H1 (cell line): ENCODE results near the gene ANO2. TPM values are rescaled to one million over a fixed set of nuclear protein-coding genes. Genes with fewer than 3 reads are reported as not detected.

ENCODE experiments used
- CTCF ChIA-PET: fragments of 300-600 bp; sonication (Branson Sonifier 250); formaldehyde crosslinking; loops from one replicate; lab custom pipeline; 2021; ENCODE audit not compliant: partially characterized antibody; lab: Charles Lee
- POLR2A ChIA-PET: fragments of 300-600 bp; sonication (Branson Sonifier 250); formaldehyde crosslinking; loops from one replicate; lab custom pipeline; 2021; ENCODE audit warnings: inconsistent platforms; ENCODE audit not compliant: partially characterized antibody; lab: Charles Lee
- DNase-seq, 2 experiments: peaks; one replicate each; pipeline versions ENCODE4 v3.0.0 to v3.0.0-alpha.2; 2010 to 2022; ENCODE audit warnings: low spot score in 2 of 2, low read depth in 1 of 2, mixed read lengths in 1 of 2
- FAIRE-seq: peaks from 2 replicates; lab custom pipeline; 2011; peaks lifted over from hg19 to GRCh38; lab: Jason Lieb, UNC
- H2AFZ ChIP-seq: 2 replicates; pipeline ENCODE4 v1.8.1; 2012; ENCODE audit warnings: low read length, inconsistent platforms
- H2AK5ac ChIP-seq: 2 replicates; pipeline ENCODE4 v1.6.1; 2013; ENCODE audit warnings: low read depth, low read length
- H2BK120ac ChIP-seq: replicated peaks from 2 replicates; pipeline ENCODE3; 2013; ENCODE audit warnings: low read depth, low read length, inconsistent platforms
- H2BK12ac ChIP-seq: 2 replicates; pipeline ENCODE4 v1.6.1; 2013; ENCODE audit warnings: low read depth, low read length
- H2BK15ac ChIP-seq: 2 replicates; pipeline ENCODE4 v1.6.1; 2013; ENCODE audit warnings: low read length
- H2BK20ac ChIP-seq: 2 replicates; pipeline ENCODE4 v1.6.1; 2013; ENCODE audit warnings: low read length
- H2BK5ac ChIP-seq: 2 replicates; pipeline ENCODE4 v1.6.1; 2013; ENCODE audit warnings: low read depth, low read length
- H3K14ac ChIP-seq: 2 replicates; pipeline ENCODE4 v1.6.1; 2013; ENCODE audit warnings: inconsistent platforms; ENCODE audit not compliant: insufficient read length
- H3K18ac ChIP-seq: 2 replicates; pipeline ENCODE4 v1.6.1; 2013; ENCODE audit warnings: low read length; ENCODE audit errors: extremely low read depth
- H3K23ac ChIP-seq: 2 replicates; pipeline ENCODE4 v1.6.1; 2013; ENCODE audit warnings: inconsistent platforms; ENCODE audit not compliant: insufficient read length
- H3K23me2 ChIP-seq: 2 replicates; pipeline ENCODE4 v1.6.1; 2013; ENCODE audit warnings: low read depth, low read length
- H3K27ac ChIP-seq: 2 replicates; pipeline ENCODE4 v1.6.1; 2011; ENCODE audit warnings: low read depth, low read length, inconsistent platforms
- H3K27me3 ChIP-seq, 4 experiments: replicated peaks in 1 of 4; 1 replicate in 1 of 4; 2 replicates in 3 of 4; pipeline versions ENCODE4 v1.6.1 to v1.8.1; 2011 to 2013; ENCODE audit warnings: low read length in 3 of 4, mild to moderate bottlenecking in 3 of 4, inconsistent platforms in 2 of 4, mixed read lengths in 2 of 4, moderate library complexity in 1 of 4; ENCODE audit not compliant: control insufficient read depth in 3 of 4, insufficient read depth in 3 of 4; ENCODE audit errors: extremely low read depth in 1 of 4
- H3K36me3 ChIP-seq, 4 experiments: 2 replicates each; pipeline versions ENCODE4 v1.6.1 to v1.8.1; 2011 to 2013; ENCODE audit warnings: mild to moderate bottlenecking in 4 of 4, low read length in 3 of 4, moderate library complexity in 2 of 4, control low read depth in 1 of 4, inconsistent platforms in 1 of 4; ENCODE audit not compliant: insufficient read depth in 4 of 4, control insufficient read depth in 2 of 4
- H3K4ac ChIP-seq: replicated peaks from 2 replicates; pipeline ENCODE3; 2013; ENCODE audit warnings: low read length, low read depth, mixed read lengths, inconsistent platforms; ENCODE audit not compliant: insufficient read length
- H3K4me1 ChIP-seq, 4 experiments: replicated peaks in 1 of 4; 1 replicate in 1 of 4; 2 replicates in 3 of 4; pipeline versions ENCODE4 v1.6.1 to v1.8.1; 2011 to 2013; ENCODE audit warnings: low read length in 3 of 4, inconsistent platforms in 2 of 4, mixed read lengths in 1 of 4; ENCODE audit not compliant: insufficient read depth in 4 of 4, control insufficient read depth in 3 of 4
- H3K4me2 ChIP-seq, 2 experiments: 2 replicates each; pipeline versions ENCODE4 v1.6.1 to v1.8.1; 2011 to 2013; ENCODE audit warnings: low read depth in 2 of 2, low read length in 2 of 2, control low read depth in 1 of 2, inconsistent platforms in 1 of 2, mild to moderate bottlenecking in 1 of 2; ENCODE audit not compliant: insufficient read depth in 1 of 2
- H3K4me3 ChIP-seq, 4 experiments: fragments of 200-600, 300-600 bp in 1 of 4; sonication (generic), shearing (Covaris generic), sonication (Bioruptor Twin) in 1 of 4; 2 replicates each; pipeline versions ENCODE4 v1.5.1 to v1.8.1; 2011 to 2016; ENCODE audit warnings: low read length in 4 of 4, low read depth in 3 of 4, control low read depth in 2 of 4, inconsistent platforms in 2 of 4, mild to moderate bottlenecking in 2 of 4, mixed read lengths in 1 of 4, moderate library complexity in 1 of 4; ENCODE audit not compliant: insufficient read depth in 2 of 4; ENCODE audit errors: extremely low read depth in 1 of 4
- H3K56ac ChIP-seq: replicated peaks from 2 replicates; pipeline ENCODE3; 2013; ENCODE audit warnings: low read depth, mild to moderate bottlenecking, mixed read lengths, low read length, inconsistent platforms; ENCODE audit not compliant: insufficient read length
- H3K79me1 ChIP-seq: 2 replicates; pipeline ENCODE4 v1.6.1; 2013; ENCODE audit warnings: low read depth, low read length, control low read depth
- H3K79me2 ChIP-seq, 2 experiments: 2 replicates each; pipeline versions ENCODE4 v1.6.1 to v1.8.1; 2012 to 2013; ENCODE audit warnings: low read length in 2 of 2, mild to moderate bottlenecking in 2 of 2, inconsistent platforms in 1 of 2; ENCODE audit not compliant: insufficient read depth in 2 of 2, control insufficient read depth in 1 of 2
- H3K9ac ChIP-seq, 4 experiments: replicated peaks in 1 of 4; 1 replicate in 1 of 4; 2 replicates in 3 of 4; pipeline versions ENCODE4 v1.6.1 to v1.8.1; 2011 to 2013; ENCODE audit warnings: low read depth in 3 of 4, low read length in 3 of 4, control low read depth in 2 of 4, mild to moderate bottlenecking in 2 of 4, moderate library complexity in 2 of 4, inconsistent platforms in 1 of 4; ENCODE audit errors: extremely low read depth in 1 of 4
- H3K9me3 ChIP-seq, 2 experiments: 2 replicates each; pipeline versions ENCODE4 v1.6.1 to v1.8.1; 2012 to 2013; ENCODE audit warnings: mild to moderate bottlenecking in 2 of 2, moderate library complexity in 2 of 2, control low read depth in 1 of 2, inconsistent platforms in 1 of 2, low read depth in 1 of 2, low read length in 1 of 2, mixed read lengths in 1 of 2; ENCODE audit not compliant: insufficient read depth in 2 of 2
- H4K20me1 ChIP-seq, 2 experiments: replicated peaks in 1 of 2; 2 replicates each; pipeline versions ENCODE3 to v1.8.1; 2011 to 2013; ENCODE audit warnings: inconsistent platforms in 2 of 2, low read length in 2 of 2, mild to moderate bottlenecking in 1 of 2; ENCODE audit not compliant: insufficient read depth in 2 of 2, control insufficient read depth in 1 of 2
- H4K5ac ChIP-seq: 2 replicates; pipeline ENCODE4 v1.6.1; 2013; ENCODE audit warnings: low read length, low read depth, mixed read lengths, inconsistent platforms; ENCODE audit not compliant: insufficient read length
- H4K8ac ChIP-seq: 2 replicates; pipeline ENCODE4 v1.8.0; 2013; ENCODE audit warnings: mild to moderate bottlenecking, moderate library complexity, low read length, inconsistent platforms; ENCODE audit not compliant: insufficient read depth; ENCODE audit errors: extremely low read depth
- H4K91ac ChIP-seq: replicated peaks from 2 replicates; pipeline ENCODE3; 2013; ENCODE audit warnings: low read length, mixed read lengths, inconsistent platforms; ENCODE audit not compliant: insufficient read length
- CEBPB ChIP-seq: IDR thresholded peaks from 2 replicates; pipeline ENCODE4 v1.6.1; 2012; ENCODE audit warnings: low read depth, low read length
- FOSL1 ChIP-seq: IDR thresholded peaks from 2 replicates; pipeline ENCODE4 v1.6.1; 2011; ENCODE audit warnings: mild to moderate bottlenecking, low read depth, low read length, moderate library complexity; ENCODE audit not compliant: insufficient read depth
- GABPA ChIP-seq: IDR thresholded peaks from 2 replicates; pipeline ENCODE4 v1.6.1; 2011; ENCODE audit warnings: mild to moderate bottlenecking, low read length, moderate library complexity, borderline replicate concordance; ENCODE audit not compliant: insufficient read depth
- HDAC2 ChIP-seq, 2 experiments: fragments of 300-600 bp in 1 of 2; sonication (generic) in 1 of 2; IDR thresholded peaks; 2 replicates each; pipeline ENCODE4 v1.6.1; 2011 to 2012; ENCODE audit warnings: low read depth in 2 of 2, low read length in 2 of 2, mild to moderate bottlenecking in 2 of 2, moderate library complexity in 2 of 2, borderline replicate concordance in 1 of 2, inconsistent platforms in 1 of 2
- RAD21 ChIP-seq, 2 experiments: IDR thresholded peaks in 1 of 2; conservative IDR thresholded peaks in 1 of 2; 2 replicates each; pipeline ENCODE4 v1.6.1; 2011; ENCODE audit warnings: low read depth in 2 of 2, low read length in 2 of 2, improper control_type of control experiment in 1 of 2, inconsistent platforms in 1 of 2, mild to moderate bottlenecking in 1 of 2, moderate library complexity in 1 of 2
- SIN3A ChIP-seq, 2 experiments: IDR thresholded peaks in 1 of 2; conservative IDR thresholded peaks in 1 of 2; 2 replicates each; pipeline ENCODE4 v1.6.1; 2011 to 2012; ENCODE audit warnings: low read length in 2 of 2, improper control_type of control experiment in 1 of 2, low read depth in 1 of 2, mild to moderate bottlenecking in 1 of 2
- YY1 ChIP-seq: IDR thresholded peaks from 2 replicates; pipeline ENCODE4 v1.6.1; 2011; ENCODE audit warnings: low read depth, mild to moderate bottlenecking, low read length
- WGBS, 2 experiments: shearing (Covaris generic) in 1 of 2; methylation state at CpG; one replicate each; pipeline versions ENCODE4 v1.1.6 to v1.1.7; 2013 to 2015; ENCODE audit warnings: low lambda C conversion rate in 2 of 2, mixed read lengths in 2 of 2, inconsistent platforms in 1 of 2, low coverage in 1 of 2, missing lambda C conversion rate in 1 of 2; ENCODE audit not compliant: insufficient replicate concordance in 2 of 2, insufficient coverage in 1 of 2, insufficient read length in 1 of 2; ENCODE audit errors: extremely low coverage in 1 of 2, missing lambda C conversion rate in 1 of 2; 5-methylcytosine and 5-hydroxymethylcytosine counted together
- polyA plus RNA-seq, 7 experiments: library from polyadenylated mRNA; depleted of rRNA in 3 of 7; stranded (reverse) in 5 of 7; unstranded in 2 of 7; fragments of >200 nt in 5 of 7; fragments of 200-250 nt in 2 of 7; gene quantifications; 1 replicate in 5 of 7; 2 replicates in 1 of 7; 4 replicates in 1 of 7; pipeline versions ENCODE4 v1.2.1 to v1.2.3, GENCODE V29; 2011 to 2013; ENCODE audit warnings: missing spikeins in 2 of 7, mixed read lengths in 2 of 7
- total RNA-seq: library from RNA; stranded (reverse); fragmentation: NEBNext Ultra II Directional; extraction: Animal tissue kit (Norgen Biotek cat#: 25700); gene quantifications from 2 replicates; pipeline ENCODE4 v1.2.1, GENCODE V29; 2021
- TF ChIP-seq, protein P1 (sequence below), 3 experiments: IDR thresholded peaks; 1 replicate in 2 of 3; 2 replicates in 1 of 3; pipeline versions ENCODE4 v1.5.1 to v1.6.1; 2011; ENCODE audit warnings: low read length in 3 of 3, mild to moderate bottlenecking in 3 of 3, inconsistent platforms in 2 of 3, low read depth in 1 of 3, moderate library complexity in 1 of 3; ENCODE audit not compliant: insufficient read depth in 1 of 3; ENCODE audit errors: control extremely low read depth in 1 of 3

Gene ANO2
- total and polyA plus RNA-seq, 2 of the 8 experiments (the other 6 are each of a cell fraction or from before 2014, with no cell fraction given), result 1.9 to 5.5 TPM

DNA sequence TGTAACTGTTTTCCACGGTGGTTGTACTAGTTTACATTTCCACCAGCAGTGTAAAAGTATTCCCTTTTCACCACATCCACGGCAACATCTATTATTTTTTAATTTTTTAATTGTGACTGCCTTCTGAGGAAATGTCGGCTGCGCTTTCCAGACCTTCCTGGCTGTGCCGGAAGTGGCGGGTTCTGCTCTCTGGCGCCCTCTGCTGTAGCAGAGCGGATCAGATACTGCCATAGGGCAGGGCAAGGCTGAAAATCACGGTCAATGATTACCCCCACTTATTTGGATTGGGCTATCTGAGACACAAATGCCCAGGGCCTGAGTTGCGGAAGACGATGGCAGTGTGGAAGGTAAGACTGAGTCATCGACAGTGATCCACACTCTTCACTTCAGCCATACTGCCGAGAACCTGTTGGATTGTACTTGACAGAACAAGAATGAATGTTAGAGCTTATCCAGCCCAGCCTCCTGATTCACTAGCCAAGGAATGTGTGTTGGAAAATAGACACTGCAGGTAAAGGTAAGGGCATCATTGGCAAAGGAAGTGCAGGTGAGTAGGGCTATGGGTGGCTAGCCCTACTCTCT, 388.9 kb downstream of the ANO2 start:
- peak overlapping the region; percentile 13 for H4K91ac ChIP-seq
- H3K23me2 ChIP-seq, result no peaks in the 10 kb centered on the region
- FAIRE-seq, result peak; percentile 69
- H4K20me1 ChIP-seq, result no peaks in the 10 kb centered on the region
- H2AK5ac ChIP-seq, result peak overlapping the region; percentile 78; the same call in 1 of the 2 replicates
- H3K79me1 ChIP-seq, result no peaks in the 10 kb centered on the region
- 81% methylated on average over 13 of the region's 13 CpGs; no CpG with 5 or more reads in 1 of the 2 experiments for WGBS, 2 experiments
- H2BK15ac ChIP-seq, result no peak overlapping the region
- ChIA-PET CTCF (interaction anchor here (0.5 to 3.5 kb wide), 47 partner anchors 8 to 481 kb away, joined by 3 to 33 read pairs (median 4); no protein-coding TSS in a partner anchor), POLR2A (no interaction called here)
- no peak overlapping the region for H2BK120ac ChIP-seq
- no peak overlapping the region for H4K8ac ChIP-seq
- no peaks in the 10 kb centered on the region for H3K36me3 ChIP-seq
- no peaks in the 10 kb centered on the region for H3K27me3 ChIP-seq
- no peak overlapping the region for H3K4ac ChIP-seq
- no peaks in the 10 kb centered on the region for H3K9me3 ChIP-seq
- H3K4me2 ChIP-seq, result no peak overlapping the region
- 0 out of 2 replicates have a peak overlapping the region, but pooled peaks have one; percentile 0 for H2BK20ac ChIP-seq
- no peak overlapping the region for H3K14ac ChIP-seq
- H2AFZ ChIP-seq, result no peak overlapping the region
- H3K9ac ChIP-seq, result no peak overlapping the region
- 0 out of 2 replicates have a peak overlapping the region, but pooled peaks have one; percentile 52 for H2BK12ac ChIP-seq
- H3K23ac ChIP-seq, result no peak overlapping the region
- H4K5ac ChIP-seq, result no peak overlapping the region
- no peak overlapping the region for H2BK5ac ChIP-seq
- no peak overlapping the region for H3K4me3 ChIP-seq
- TF ChIP-seq SIN3A (conservative IDR thresholded peaks at IDR 0.05 in 1 of 2, IDR thresholded peaks at IDR 0.05 in 1 of 2; ENCODE audit: low read depth in 1 of 2, low read length in 2 of 2) (no peak), HDAC2 (IDR thresholded peaks at IDR 0.05; ENCODE audit: borderline replicate concordance in 1 of 2, low read depth in 2 of 2, low read length in 2 of 2) (no peak), CEBPB (no peak), YY1 (0 out of 2 replicates have a peak, but pooled peaks have one; percentile 40), GABPA (peak; percentile 48; the same call in 1 of the 2 replicates), FOSL1 (no peak), RAD21 (IDR thresholded peaks at IDR 0.05 in 1 of 2, conservative IDR thresholded peaks at IDR 0.05 in 1 of 2; ENCODE audit: low read depth in 2 of 2, low read length in 2 of 2) (peak; percentile 64 to 75)
- TF ChIP-seq, protein P1, sequence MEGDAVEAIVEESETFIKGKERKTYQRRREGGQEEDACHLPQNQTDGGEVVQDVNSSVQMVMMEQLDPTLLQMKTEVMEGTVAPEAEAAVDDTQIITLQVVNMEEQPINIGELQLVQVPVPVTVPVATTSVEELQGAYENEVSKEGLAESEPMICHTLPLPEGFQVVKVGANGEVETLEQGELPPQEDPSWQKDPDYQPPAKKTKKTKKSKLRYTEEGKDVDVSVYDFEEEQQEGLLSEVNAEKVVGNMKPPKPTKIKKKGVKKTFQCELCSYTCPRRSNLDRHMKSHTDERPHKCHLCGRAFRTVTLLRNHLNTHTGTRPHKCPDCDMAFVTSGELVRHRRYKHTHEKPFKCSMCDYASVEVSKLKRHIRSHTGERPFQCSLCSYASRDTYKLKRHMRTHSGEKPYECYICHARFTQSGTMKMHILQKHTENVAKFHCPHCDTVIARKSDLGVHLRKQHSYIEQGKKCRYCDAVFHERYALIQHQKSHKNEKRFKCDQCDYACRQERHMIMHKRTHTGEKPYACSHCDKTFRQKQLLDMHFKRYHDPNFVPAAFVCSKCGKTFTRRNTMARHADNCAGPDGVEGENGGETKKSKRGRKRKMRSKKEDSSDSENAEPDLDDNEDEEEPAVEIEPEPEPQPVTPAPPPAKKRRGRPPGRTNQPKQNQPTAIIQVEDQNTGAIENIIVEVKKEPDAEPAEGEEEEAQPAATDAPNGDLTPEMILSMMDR (IDR thresholded peaks at IDR 0.05; ENCODE audit: control extremely low read depth in 1 of 3, insufficient read depth in 1 of 3, low read depth in 1 of 3, low read length in 3 of 3), result peak; percentile 73 to 79 (median 76)
- DNase-seq, result peak in 1 of 2 experiments; percentile 88
- H3K18ac ChIP-seq, result no peak overlapping the region; the same call in 1 of the 2 replicates
- peaks cover 0 to 3% (median 0%) of the 10 kb centered on the region in 4 experiments; a peak in 2 of 7 replicates for H3K4me1 ChIP-seq
- no peak overlapping the region for H3K56ac ChIP-seq
- no peak overlapping the region for H3K27ac ChIP-seq
- H3K79me2 ChIP-seq, result no peaks in the 10 kb centered on the region
